GM19351 (cell line): Measurements from ENCODE around the gene RNU6-8.

ENCODE experiments used
- ATAC-seq: cut with Tn5 transposase; IDR thresholded peaks from one replicate; pipeline ENCODE4 v1.9.1; 2021; ENCODE audit warnings: mild to moderate bottlenecking, moderate library complexity; ENCODE audit not compliant: unreplicated experiment

Gene RNU6-8

DNA sequence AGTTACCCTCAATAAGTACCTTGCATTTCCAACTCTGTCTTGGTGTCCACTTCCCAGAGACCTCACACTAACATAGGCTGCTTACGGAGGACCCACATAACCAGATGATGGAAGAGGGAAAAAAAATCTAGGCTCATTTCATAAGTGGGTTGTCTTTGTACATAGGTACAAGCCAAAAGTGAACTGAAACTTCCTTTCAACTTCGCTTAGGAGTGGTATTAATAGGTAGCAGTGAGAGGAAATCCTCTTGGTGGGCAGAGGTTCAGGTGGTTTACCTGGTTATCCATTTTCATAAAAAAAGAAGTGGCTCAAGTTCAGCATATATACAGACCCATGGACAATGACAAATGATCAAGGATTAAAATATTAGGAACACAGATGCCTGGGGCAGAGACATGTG lies 37.0 kb downstream of the RNU6-8 start:
- no peak for ATAC-seq
